ENCODE results near the gene DRAM1.

Gene DRAM1

GRCh38 chr12:101838628-101839323 is 38.6 kb upstream of the DRAM1 start:
- H3K27ac ChIP-seq = no peak overlapping the region
- POLR2A ChIA-PET (ENCODE audit: low non-redundant PET) = interaction anchor here (0.6 kb wide), 1 partner anchor 1034 kb away, joined by 3 read pairs; no protein-coding TSS in a partner anchor
- CTCF ChIA-PET = interaction anchor here (0.9 to 3.7 kb wide), 5 partner anchors 10 to 337 kb away, joined by 3 to 20 read pairs (median 4); no protein-coding TSS in a partner anchor
- no peak for DNase-seq (ENCODE audit: low spot score)
- TF ChIP-seq CTCF (conservative IDR thresholded peaks at IDR 0.05; ENCODE audit: low read depth) = no peak

- no peak overlapping the region for H3K27ac ChIP-seq
- TF ChIP-seq CTCF (conservative IDR thresholded peaks at IDR 0.05; ENCODE audit: low read depth) = peak; percentile 90
- peak; percentile 63 for DNase-seq (ENCODE audit: low spot score)
- ChIA-PET POLR2A (ENCODE audit: low non-redundant PET) (interaction anchor here (0.7 kb wide), 1 partner anchor 10 kb away, joined by 5 read pairs; no protein-coding TSS in a partner anchor), CTCF (interaction anchor here (0.5 to 3.7 kb wide), 17 partner anchors 9 to 1930 kb away, joined by 3 to 20 read pairs (median 5); partner anchors contain the start of gene GNPTAB)
These were observed 37.8 kb upstream of the DRAM1 start for GRCh38 chr12:101839324-101840283.

GRCh38 chr12:101841069-101841468 is 36.3 kb upstream of the DRAM1 start:
- no peak for DNase-seq (ENCODE audit: low spot score)
- no peak for TF ChIP-seq CTCF (conservative IDR thresholded peaks at IDR 0.05; ENCODE audit: low read depth)
- CTCF ChIA-PET = interaction anchor here (0.5 to 3.7 kb wide), 3 partner anchors 10 to 68 kb away, joined by 3 to 20 read pairs (median 10); partner anchors contain the start of gene GNPTAB
- POLR2A ChIA-PET (ENCODE audit: low non-redundant PET) = no interaction called here
- H3K27ac ChIP-seq = no peak overlapping the region

- no peak for TF ChIP-seq CTCF (conservative IDR thresholded peaks at IDR 0.05; ENCODE audit: low read depth)
- no peak for DNase-seq (ENCODE audit: low spot score)
- ChIA-PET CTCF (interaction anchor here (0.6 kb wide), 1 partner anchor 56 kb away, joined by 9 read pairs; no protein-coding TSS in a partner anchor), POLR2A (ENCODE audit: low non-redundant PET) (no interaction called here)
- H3K27ac ChIP-seq = no peak overlapping the region
These were observed 32.2 kb upstream of the DRAM1 start for GRCh38 chr12:101845137-101845711.

GRCh38 chr12:101847325-101847724 is 30.1 kb upstream of the DRAM1 start:
- no peak for DNase-seq (ENCODE audit: low spot score)
- H3K27ac ChIP-seq = no peak overlapping the region
- ChIA-PET CTCF (no interaction called here), POLR2A (ENCODE audit: low non-redundant PET) (no interaction called here)
- TF ChIP-seq CTCF (conservative IDR thresholded peaks at IDR 0.05; ENCODE audit: low read depth) = no peak

GRCh38 chr12:101850199-101850598 is 27.2 kb upstream of the DRAM1 start:
- DNase-seq (ENCODE audit: low spot score) = no peak
- no peak for TF ChIP-seq CTCF (conservative IDR thresholded peaks at IDR 0.05; ENCODE audit: low read depth)
- ChIA-PET POLR2A (ENCODE audit: low non-redundant PET) (no interaction called here), CTCF (no interaction called here)
- H3K27ac ChIP-seq = no peak overlapping the region

All from RWPE1 (cell line).